Esophagus squamous epithelium (tissue), 4 donors: ENCODE results near the gene CSNK1G2.

Experiments
- POLR2A ChIP-seq, 4 donors: fragments of 450-650 bp; IDR thresholded peaks; one replicate each; pipeline ENCODE4 v1.6.1; 2017; ENCODE audit warnings: antibody characterized with exemption in 4 of 4, mild to moderate bottlenecking in 4 of 4, moderate library complexity in 3 of 4
- TF ChIP-seq, protein P1 (sequence below), 6 experiments: fragments of 450-650 bp in 4 of 6; fragments of 200-600 bp in 2 of 6; sonication (generic) in 2 of 6; IDR thresholded peaks; one replicate each; pipeline ENCODE4 v1.5.1; 2016 to 2019; ENCODE audit warnings: antibody characterized with exemption in 6 of 6, mild to moderate bottlenecking in 4 of 6, moderate library complexity in 4 of 6

DNA sequence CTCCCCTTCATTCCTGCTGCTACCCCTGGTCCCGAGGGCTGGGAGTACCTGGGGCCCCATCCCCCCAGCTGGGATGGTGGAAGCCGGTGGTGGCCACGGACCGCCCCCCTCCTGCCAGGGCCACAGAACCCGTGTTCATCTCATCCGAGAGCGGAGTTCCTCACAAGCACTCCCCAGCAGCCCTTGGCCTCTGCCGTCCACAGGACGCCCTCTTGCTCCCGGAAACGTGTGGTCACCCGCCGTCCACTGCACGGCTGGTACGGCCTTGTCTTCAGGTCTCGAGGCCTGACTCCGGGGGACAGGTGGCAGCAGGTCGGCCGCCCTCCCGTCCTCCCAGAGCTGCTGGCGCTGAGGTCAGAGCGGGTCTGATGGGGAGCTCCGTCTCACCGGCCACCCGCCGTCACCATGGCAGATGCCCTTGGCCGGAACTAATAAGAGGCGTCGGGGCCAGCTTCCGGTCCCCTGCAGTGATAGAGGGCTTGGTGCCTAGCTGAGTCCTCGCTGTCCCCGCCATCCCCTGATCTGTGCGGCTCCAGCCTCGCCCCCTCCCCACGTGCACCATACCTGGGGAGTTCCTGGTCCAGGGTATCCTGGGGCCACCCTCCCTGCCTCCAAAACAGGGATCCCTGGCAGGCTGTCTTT, 16.5 kb upstream of the CSNK1G2 start:
- TF ChIP-seq, protein P1, sequence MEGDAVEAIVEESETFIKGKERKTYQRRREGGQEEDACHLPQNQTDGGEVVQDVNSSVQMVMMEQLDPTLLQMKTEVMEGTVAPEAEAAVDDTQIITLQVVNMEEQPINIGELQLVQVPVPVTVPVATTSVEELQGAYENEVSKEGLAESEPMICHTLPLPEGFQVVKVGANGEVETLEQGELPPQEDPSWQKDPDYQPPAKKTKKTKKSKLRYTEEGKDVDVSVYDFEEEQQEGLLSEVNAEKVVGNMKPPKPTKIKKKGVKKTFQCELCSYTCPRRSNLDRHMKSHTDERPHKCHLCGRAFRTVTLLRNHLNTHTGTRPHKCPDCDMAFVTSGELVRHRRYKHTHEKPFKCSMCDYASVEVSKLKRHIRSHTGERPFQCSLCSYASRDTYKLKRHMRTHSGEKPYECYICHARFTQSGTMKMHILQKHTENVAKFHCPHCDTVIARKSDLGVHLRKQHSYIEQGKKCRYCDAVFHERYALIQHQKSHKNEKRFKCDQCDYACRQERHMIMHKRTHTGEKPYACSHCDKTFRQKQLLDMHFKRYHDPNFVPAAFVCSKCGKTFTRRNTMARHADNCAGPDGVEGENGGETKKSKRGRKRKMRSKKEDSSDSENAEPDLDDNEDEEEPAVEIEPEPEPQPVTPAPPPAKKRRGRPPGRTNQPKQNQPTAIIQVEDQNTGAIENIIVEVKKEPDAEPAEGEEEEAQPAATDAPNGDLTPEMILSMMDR (IDR thresholded peaks at IDR 0.05), result no peak
- TF ChIP-seq POLR2A (IDR thresholded peaks at IDR 0.05), result no peak
